SK-N-SH (cell line): ENCODE measurements around the gene CNTNAP5. TPM values are rescaled to one million over a fixed set of nuclear protein-coding genes. Genes with fewer than 3 reads are reported as not detected.

Experiments
- CTCF ChIA-PET: fragments of 300-600, 350-600 bp; formaldehyde crosslinking; extraction: SDS; loops from one replicate; lab custom pipeline; 2021; lab: Yijun Ruan, JAX
- POLR2A ChIA-PET: fragments of 350-600 bp; sonication (Branson Sonifier 250); formaldehyde crosslinking; extraction: SDS; loops from one replicate; lab custom pipeline; 2020; ENCODE audit warnings: antibody characterized with exemption, inconsistent platforms; lab: Yijun Ruan, JAX
- DNase-seq: peaks from one replicate; pipeline ENCODE4 v3.0.0; 2012
- H2AFZ ChIP-seq: fragments of 200-600 bp; sonication (generic); 2 replicates; pipeline ENCODE4 v1.8.1; 2016; ENCODE audit warnings: antibody characterized with exemption, mild to moderate bottlenecking, low read depth
- H3F3A ChIP-seq: fragments of 200-600 bp; sonication (generic); replicated peaks from 2 replicates; pipeline ENCODE3; 2016; ENCODE audit warnings: antibody characterized with exemption, mild to moderate bottlenecking; ENCODE audit not compliant: insufficient read depth
- H3K27ac ChIP-seq, 2 experiments: fragments of 200-500 bp in 1 of 2; fragments of 200-600 bp in 1 of 2; sonication (Bioruptor generic) in 1 of 2; sonication (generic), shearing (Covaris generic) in 1 of 2; 2 replicates each; pipeline versions ENCODE4 v1.5.1 to v1.6.1; 2014 to 2016; ENCODE audit warnings: low read depth in 2 of 2, inconsistent platforms in 1 of 2, low read length in 1 of 2, mild to moderate bottlenecking in 1 of 2, mixed read lengths in 1 of 2
- H3K27me3 ChIP-seq: fragments of 200-600 bp; sonication (generic), shearing (Covaris generic); 2 replicates; pipeline ENCODE4 v1.6.1; 2016; ENCODE audit warnings: mixed run types; ENCODE audit not compliant: insufficient read depth
- H3K36me3 ChIP-seq, 2 experiments: fragments of 200-500 bp in 1 of 2; fragments of 200-600 bp in 1 of 2; sonication (Bioruptor generic) in 1 of 2; sonication (generic) in 1 of 2; replicated peaks in 1 of 2; 2 replicates each; pipeline versions ENCODE3 to v1.5.1; 2014 to 2016; ENCODE audit warnings: low read length in 1 of 2, mild to moderate bottlenecking in 1 of 2; ENCODE audit not compliant: insufficient read depth in 2 of 2, control insufficient read depth in 1 of 2
- H3K4me1 ChIP-seq, 2 experiments: fragments of 200-500 bp in 1 of 2; fragments of 200-600 bp in 1 of 2; sonication (Bioruptor generic) in 1 of 2; sonication (generic), shearing (Covaris generic) in 1 of 2; 2 replicates each; pipeline versions ENCODE4 v1.5.1 to v1.6.1; 2014 to 2016; ENCODE audit warnings: low read depth in 1 of 2, low read length in 1 of 2, mixed run types in 1 of 2; ENCODE audit not compliant: insufficient read depth in 2 of 2, control insufficient read depth in 1 of 2
- H3K4me2 ChIP-seq: fragments of 200-600 bp; sonication (generic), shearing (Covaris generic); 2 replicates; pipeline ENCODE4 v1.6.1; 2017; ENCODE audit warnings: mixed run types
- H3K4me3 ChIP-seq, 2 experiments: fragments of 200-500 bp in 1 of 2; fragments of 200-600 bp in 1 of 2; sonication (Bioruptor generic) in 1 of 2; sonication (generic), shearing (Covaris generic) in 1 of 2; 2 replicates each; pipeline versions ENCODE4 v1.5.1 to v1.8.1; 2014 to 2016; ENCODE audit warnings: low read depth in 2 of 2, inconsistent platforms in 1 of 2, low read length in 1 of 2, mild to moderate bottlenecking in 1 of 2, mixed read lengths in 1 of 2, moderate library complexity in 1 of 2
- H3K79me2 ChIP-seq: fragments of 200-600 bp; sonication (generic); 2 replicates; pipeline ENCODE4 v1.8.1; 2017; ENCODE audit warnings: mild to moderate bottlenecking; ENCODE audit not compliant: insufficient read depth
- H3K9ac ChIP-seq: fragments of 200-600 bp; sonication (generic); 2 replicates; pipeline ENCODE4 v1.6.1; 2017; ENCODE audit warnings: mixed run types
- H3K9me2 ChIP-seq: fragments of 200-600 bp; sonication (generic); 2 replicates; pipeline ENCODE4 v1.6.1; 2017; ENCODE audit warnings: mixed run types
- H3K9me3 ChIP-seq: fragments of 200-600 bp; sonication (generic); 2 replicates; pipeline ENCODE4 v1.6.1; 2017; ENCODE audit warnings: mixed run types, mild to moderate bottlenecking, moderate library complexity
- H4K20me1 ChIP-seq: fragments of 200-600 bp; sonication (generic); 2 replicates; pipeline ENCODE4 v1.6.1; 2017; ENCODE audit warnings: mild to moderate bottlenecking, mixed run types; ENCODE audit not compliant: insufficient read depth
- CHD2 ChIP-seq: fragments of 150-350 bp; IDR thresholded peaks from 2 replicates; pipeline ENCODE4 v1.6.1; 2018; ENCODE audit warnings: low read length; ENCODE audit not compliant: partially characterized antibody
- EP300 ChIP-seq, 2 experiments: IDR thresholded peaks; 2 replicates each; pipeline versions ENCODE4 v1.4.0 to v1.6.1; 2012; ENCODE audit warnings: borderline replicate concordance in 1 of 2, low read depth in 1 of 2, low read length in 1 of 2
- FOSL2 ChIP-seq: IDR thresholded peaks from 2 replicates; pipeline ENCODE4 v1.4.0; 2012; ENCODE audit warnings: low read depth, mild to moderate bottlenecking, moderate library complexity, borderline replicate concordance
- GABPA ChIP-seq: IDR thresholded peaks from 2 replicates; pipeline ENCODE4 v1.4.0; 2012; ENCODE audit warnings: low read depth, mild to moderate bottlenecking
- GATA2 ChIP-seq: sonication (generic); formaldehyde crosslinking; IDR thresholded peaks from 2 replicates; pipeline ENCODE4 v1.5.0; 2020; ENCODE audit warnings: mild to moderate bottlenecking, missing genetic modification reagents
- MEF2A ChIP-seq: IDR thresholded peaks from 2 replicates; pipeline ENCODE4 v1.4.0; 2012; ENCODE audit warnings: low read depth, borderline replicate concordance
- MXI1 ChIP-seq: IDR thresholded peaks from 2 replicates; pipeline ENCODE4 v1.6.1; 2012; ENCODE audit warnings: mild to moderate bottlenecking, low read depth, low read length, improper control_type of control experiment
- NFIC ChIP-seq: IDR thresholded peaks from 2 replicates; pipeline ENCODE4 v1.4.0; 2012; ENCODE audit warnings: borderline replicate concordance
- NRF1 ChIP-seq: IDR thresholded peaks from 2 replicates; pipeline ENCODE4 v1.6.1; 2012; ENCODE audit warnings: low read depth, mild to moderate bottlenecking, low read length
- YY1 ChIP-seq: IDR thresholded peaks from 2 replicates; pipeline ENCODE4 v1.4.0; 2012; ENCODE audit warnings: low read depth, mild to moderate bottlenecking
- polyA plus RNA-seq, 3 experiments: library from polyadenylated mRNA; depleted of rRNA; stranded (reverse); fragments of >200 nt; gene quantifications; 2 replicates each; pipeline ENCODE4 v1.2.3, GENCODE V29; 2012
- TF ChIP-seq, protein P1 (sequence below): IDR thresholded peaks from 2 replicates; pipeline ENCODE4 v1.6.1; 2012; ENCODE audit warnings: mild to moderate bottlenecking, low read depth, low read length, moderate library complexity
- TF ChIP-seq, protein P2 (sequence below): IDR thresholded peaks from 2 replicates; pipeline ENCODE4 v1.4.0; 2012; ENCODE audit warnings: low read depth, borderline replicate concordance
- TF ChIP-seq, protein P3 (sequence below): fragments of 150-350 bp; IDR thresholded peaks from 2 replicates; pipeline ENCODE4 v1.6.1; 2016; ENCODE audit warnings: mild to moderate bottlenecking, low read depth, low read length
- TF ChIP-seq, protein P4 (sequence below): IDR thresholded peaks from 2 replicates; pipeline ENCODE4 v1.4.0; 2012; ENCODE audit warnings: low read depth

Gene CNTNAP5
- polyA plus RNA-seq, 1 of the 3 experiments (the other 2 are of a cell fraction): 0.08 TPM

DNA sequence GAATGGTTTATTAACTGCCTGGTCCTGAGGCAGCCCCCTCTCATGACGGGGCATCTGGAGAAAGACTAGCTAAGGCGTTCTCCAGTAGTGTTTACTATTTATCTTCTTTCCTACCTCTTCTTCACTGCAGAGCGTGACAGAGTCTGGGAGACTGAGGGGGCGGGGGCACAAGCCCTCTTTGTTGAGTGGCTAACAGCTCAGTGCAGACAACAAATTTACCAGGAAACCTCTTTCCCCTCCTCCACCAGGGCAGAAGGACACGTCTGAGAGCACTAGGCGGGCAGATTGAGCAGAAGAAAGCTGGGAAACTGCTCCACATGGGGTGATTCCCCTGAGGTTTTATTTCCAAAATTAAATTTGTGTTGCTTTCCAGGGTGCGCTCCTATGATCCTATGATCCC, 322.1 kb downstream of the CNTNAP5 start (continued):
- TF ChIP-seq, protein P1, sequence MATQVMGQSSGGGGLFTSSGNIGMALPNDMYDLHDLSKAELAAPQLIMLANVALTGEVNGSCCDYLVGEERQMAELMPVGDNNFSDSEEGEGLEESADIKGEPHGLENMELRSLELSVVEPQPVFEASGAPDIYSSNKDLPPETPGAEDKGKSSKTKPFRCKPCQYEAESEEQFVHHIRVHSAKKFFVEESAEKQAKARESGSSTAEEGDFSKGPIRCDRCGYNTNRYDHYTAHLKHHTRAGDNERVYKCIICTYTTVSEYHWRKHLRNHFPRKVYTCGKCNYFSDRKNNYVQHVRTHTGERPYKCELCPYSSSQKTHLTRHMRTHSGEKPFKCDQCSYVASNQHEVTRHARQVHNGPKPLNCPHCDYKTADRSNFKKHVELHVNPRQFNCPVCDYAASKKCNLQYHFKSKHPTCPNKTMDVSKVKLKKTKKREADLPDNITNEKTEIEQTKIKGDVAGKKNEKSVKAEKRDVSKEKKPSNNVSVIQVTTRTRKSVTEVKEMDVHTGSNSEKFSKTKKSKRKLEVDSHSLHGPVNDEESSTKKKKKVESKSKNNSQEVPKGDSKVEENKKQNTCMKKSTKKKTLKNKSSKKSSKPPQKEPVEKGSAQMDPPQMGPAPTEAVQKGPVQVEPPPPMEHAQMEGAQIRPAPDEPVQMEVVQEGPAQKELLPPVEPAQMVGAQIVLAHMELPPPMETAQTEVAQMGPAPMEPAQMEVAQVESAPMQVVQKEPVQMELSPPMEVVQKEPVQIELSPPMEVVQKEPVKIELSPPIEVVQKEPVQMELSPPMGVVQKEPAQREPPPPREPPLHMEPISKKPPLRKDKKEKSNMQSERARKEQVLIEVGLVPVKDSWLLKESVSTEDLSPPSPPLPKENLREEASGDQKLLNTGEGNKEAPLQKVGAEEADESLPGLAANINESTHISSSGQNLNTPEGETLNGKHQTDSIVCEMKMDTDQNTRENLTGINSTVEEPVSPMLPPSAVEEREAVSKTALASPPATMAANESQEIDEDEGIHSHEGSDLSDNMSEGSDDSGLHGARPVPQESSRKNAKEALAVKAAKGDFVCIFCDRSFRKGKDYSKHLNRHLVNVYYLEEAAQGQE: no peak
- TF ChIP-seq GABPA (no peak), FOSL2 (no peak), MXI1 (no peak)
- TF ChIP-seq, protein P2, sequence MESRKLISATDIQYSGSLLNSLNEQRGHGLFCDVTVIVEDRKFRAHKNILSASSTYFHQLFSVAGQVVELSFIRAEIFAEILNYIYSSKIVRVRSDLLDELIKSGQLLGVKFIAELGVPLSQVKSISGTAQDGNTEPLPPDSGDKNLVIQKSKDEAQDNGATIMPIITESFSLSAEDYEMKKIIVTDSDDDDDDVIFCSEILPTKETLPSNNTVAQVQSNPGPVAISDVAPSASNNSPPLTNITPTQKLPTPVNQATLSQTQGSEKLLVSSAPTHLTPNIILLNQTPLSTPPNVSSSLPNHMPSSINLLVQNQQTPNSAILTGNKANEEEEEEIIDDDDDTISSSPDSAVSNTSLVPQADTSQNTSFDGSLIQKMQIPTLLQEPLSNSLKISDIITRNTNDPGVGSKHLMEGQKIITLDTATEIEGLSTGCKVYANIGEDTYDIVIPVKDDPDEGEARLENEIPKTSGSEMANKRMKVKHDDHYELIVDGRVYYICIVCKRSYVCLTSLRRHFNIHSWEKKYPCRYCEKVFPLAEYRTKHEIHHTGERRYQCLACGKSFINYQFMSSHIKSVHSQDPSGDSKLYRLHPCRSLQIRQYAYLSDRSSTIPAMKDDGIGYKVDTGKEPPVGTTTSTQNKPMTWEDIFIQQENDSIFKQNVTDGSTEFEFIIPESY: no peak

- H3K9ac ChIP-seq: no peak overlapping the region
- no peaks in the 10 kb centered on the region for H3K79me2 ChIP-seq
- no peaks in the 10 kb centered on the region for H3K4me1 ChIP-seq
- no peaks in the 10 kb centered on the region for H3K36me3 ChIP-seq
- no peaks in the 10 kb centered on the region for H3K9me3 ChIP-seq
- no peaks in the 10 kb centered on the region for H3K9me2 ChIP-seq
- no peaks in the 10 kb centered on the region for H3F3A ChIP-seq
- no peak overlapping the region for H3K27ac ChIP-seq
- TF ChIP-seq, protein P3, sequence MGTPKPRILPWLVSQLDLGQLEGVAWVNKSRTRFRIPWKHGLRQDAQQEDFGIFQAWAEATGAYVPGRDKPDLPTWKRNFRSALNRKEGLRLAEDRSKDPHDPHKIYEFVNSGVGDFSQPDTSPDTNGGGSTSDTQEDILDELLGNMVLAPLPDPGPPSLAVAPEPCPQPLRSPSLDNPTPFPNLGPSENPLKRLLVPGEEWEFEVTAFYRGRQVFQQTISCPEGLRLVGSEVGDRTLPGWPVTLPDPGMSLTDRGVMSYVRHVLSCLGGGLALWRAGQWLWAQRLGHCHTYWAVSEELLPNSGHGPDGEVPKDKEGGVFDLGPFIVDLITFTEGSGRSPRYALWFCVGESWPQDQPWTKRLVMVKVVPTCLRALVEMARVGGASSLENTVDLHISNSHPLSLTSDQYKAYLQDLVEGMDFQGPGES: no peak
- TF ChIP-seq YY1: no peak
- no peak for TF ChIP-seq NFIC
- no peak for TF ChIP-seq CHD2
- no peak for TF ChIP-seq GATA2
- no peak for TF ChIP-seq NRF1
- TF ChIP-seq, protein P4, sequence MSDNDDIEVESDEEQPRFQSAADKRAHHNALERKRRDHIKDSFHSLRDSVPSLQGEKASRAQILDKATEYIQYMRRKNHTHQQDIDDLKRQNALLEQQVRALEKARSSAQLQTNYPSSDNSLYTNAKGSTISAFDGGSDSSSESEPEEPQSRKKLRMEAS: no peak
- no peak for TF ChIP-seq EP300 (IDR thresholded peaks at IDR 0.05; ENCODE audit: borderline replicate concordance in 1 of 2, low read depth in 1 of 2, low read length in 1 of 2)
- no peak for TF ChIP-seq MEF2A
- POLR2A ChIA-PET: no interaction called here
- no peak for DNase-seq
- CTCF ChIA-PET: no interaction called here
- no peak overlapping the region for H2AFZ ChIP-seq
- no peak overlapping the region for H3K4me3 ChIP-seq
- H4K20me1 ChIP-seq: no peaks in the 10 kb centered on the region
- no peak overlapping the region for H3K4me2 ChIP-seq
- H3K27me3 ChIP-seq: no peaks in the 10 kb centered on the region
Observed at GRCh38 chr2:124353656-124354055, 328.6 kb downstream of the CNTNAP5 start.
